ENCODE data around the gene DAAM1.

GRCh38 chr14:59186306-59186705 lies 2.2 kb upstream of the DAAM1 start:
- TF ChIP-seq CTCF (IDR thresholded peaks at IDR 0.05 in 8 of 11, conservative IDR thresholded peaks at IDR 0.05 in 3 of 11): no peak
- no peak for TF ChIP-seq POLR2AphosphoS5 (IDR thresholded peaks at IDR 0.05)

All from spleen (tissue), 7 donors.